NCI-H460 (cell line): Measurements from ENCODE around the gene IL12B. TPM values are rescaled to one million over a fixed set of nuclear protein-coding genes. Genes with fewer than 3 reads are reported as not detected.

Experiments
- DNase-seq: peaks from one replicate; pipeline ENCODE4 v3.0.0-alpha.2; 2016; ENCODE audit warnings: low read depth; ENCODE audit errors: extremely low read depth
- total RNA-seq: library from RNA; depleted of rRNA; stranded (reverse); fragments of >200 nt; shearing (Covaris generic); gene quantifications from 2 replicates; pipeline ENCODE4 v1.2.3, GENCODE V29; 2014

The IL12B gene
- total RNA-seq, 1 experiment from 2014 or later, result not detected

GRCh38 chr5:159336586-159336985, 6.3 kb upstream of the IL12B start:
- no peak for DNase-seq

GRCh38 chr5:159333545-159333925, 3.2 kb upstream of the IL12B start:
- DNase-seq, result no peak

GRCh38 chr5:159332800-159333544, 2.7 kb upstream of the IL12B start:
- no peak for DNase-seq

- peak; percentile 36 for DNase-seq
These were observed 1.0 kb upstream of the IL12B start for GRCh38 chr5:159331093-159331973.

- no peak for DNase-seq
These were observed 5.3 kb downstream of the IL12B start for GRCh38 chr5:159324986-159325385.

GRCh38 chr5:159324102-159324755, 6.1 kb downstream of the IL12B start:
- DNase-seq, result no peak

GRCh38 chr5:159322180-159322579, 8.1 kb downstream of the IL12B start:
- DNase-seq, result no peak

GRCh38 chr5:159319832-159320231, 10.5 kb downstream of the IL12B start:
- DNase-seq, result no peak

- DNase-seq, result no peak
These were observed 10.9 kb downstream of the IL12B start for GRCh38 chr5:159319363-159319762.

GRCh38 chr5:159318448-159318847, 11.8 kb downstream of the IL12B start:
- DNase-seq, result no peak

- DNase-seq, result no peak
These were observed 12.4 kb downstream of the IL12B start for GRCh38 chr5:159317849-159318248.

- DNase-seq, result peak; percentile 47
These were observed 13.5 kb downstream of the IL12B start for GRCh38 chr5:159316519-159317383.

GRCh38 chr5:159313197-159313596, 17.1 kb downstream of the IL12B start:
- DNase-seq, result no peak

- no peak for DNase-seq
These were observed 19.2 kb downstream of the IL12B start for GRCh38 chr5:159311063-159311462.

GRCh38 chr5:159310511-159310910, 19.8 kb downstream of the IL12B start:
- DNase-seq, result no peak

GRCh38 chr5:159309689-159310433, 20.4 kb downstream of the IL12B start:
- no peak for DNase-seq

- no peak for DNase-seq
These were observed 25.2 kb downstream of the IL12B start for GRCh38 chr5:159304961-159305595.

GRCh38 chr5:159303286-159303685, 27.0 kb downstream of the IL12B start:
- no peak for DNase-seq
